NCI-H2227 treated with DMSO at 0.1 percent for 48 hours (cell line): ENCODE measurements around the gene NIN.
"Not testable (repeated sequence)": the region's sequence is repeated elsewhere in the genome, so short reads cannot be mapped to it uniquely, and the experiment has no call there.

ENCODE experiments used
- DNase-seq: peaks from one replicate; lab custom pipeline; 2025; lab: John Stamatoyannopoulos, UW

Gene NIN

GRCh38 chr14:50816395-50817047 lies 14.4 kb downstream of the NIN start:
- DNase-seq, result no peak

DNA sequence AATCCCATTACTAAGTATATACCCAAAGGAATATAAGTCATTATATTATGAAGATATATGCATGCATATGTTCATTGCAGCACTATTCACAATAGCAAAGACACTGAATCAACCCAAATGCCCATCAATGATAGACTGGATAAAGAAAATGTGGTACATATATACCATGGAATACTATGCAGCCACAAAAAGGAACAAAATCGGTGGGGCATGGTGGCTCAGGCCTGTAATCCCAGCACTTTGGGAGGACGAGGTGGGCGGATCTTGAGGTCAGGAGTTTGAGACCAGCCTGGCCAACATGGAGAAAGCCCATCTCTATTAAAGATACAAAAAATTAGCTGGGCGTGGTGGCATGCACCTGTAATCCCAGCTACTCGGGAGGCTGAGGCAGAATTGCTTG lies 15.4 kb downstream of the NIN start:
- not testable (repeated sequence) for DNase-seq

DNA sequence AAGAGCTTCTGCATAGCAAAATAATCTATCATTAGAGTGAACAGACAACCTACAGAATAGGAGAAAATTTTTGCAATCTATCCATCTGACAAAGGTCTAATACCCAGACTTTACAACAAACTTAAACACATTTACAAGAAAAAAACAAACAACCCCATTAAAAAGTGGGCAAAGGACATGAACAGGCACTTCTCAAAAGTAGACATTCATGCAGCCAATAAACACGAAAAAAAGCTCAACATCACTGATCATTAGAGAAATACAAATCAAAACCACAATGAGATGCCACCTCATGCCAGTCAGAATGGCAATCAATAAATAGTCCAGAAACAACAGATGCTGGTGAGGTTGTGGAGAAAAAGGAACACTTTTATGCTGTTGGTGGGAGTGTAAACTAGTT lies 15.9 kb downstream of the NIN start:
- DNase-seq, result not testable (repeated sequence)

DNA sequence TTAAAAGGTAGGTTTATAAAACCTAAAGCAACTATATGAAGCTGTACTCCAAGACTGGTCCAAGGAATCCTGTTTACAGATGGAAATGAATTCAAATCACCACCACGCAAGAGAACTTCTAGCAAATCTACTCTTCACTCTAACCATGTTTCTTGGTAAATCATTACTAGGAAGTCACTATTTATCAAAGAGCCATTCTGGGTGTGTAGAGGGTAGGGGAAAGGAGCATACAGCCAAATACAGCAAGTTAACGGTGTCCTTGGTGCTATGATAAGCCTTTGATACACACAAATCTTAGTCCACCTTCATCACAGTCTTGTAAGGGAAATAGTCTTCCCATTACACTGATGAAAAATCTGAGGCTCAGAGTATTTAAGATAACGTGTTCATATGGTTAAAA lies 16.8 kb downstream of the NIN start:
- no peak for DNase-seq

GRCh38 chr14:50813544-50813863 lies 17.5 kb downstream of the NIN start:
- DNase-seq, result no peak

DNA sequence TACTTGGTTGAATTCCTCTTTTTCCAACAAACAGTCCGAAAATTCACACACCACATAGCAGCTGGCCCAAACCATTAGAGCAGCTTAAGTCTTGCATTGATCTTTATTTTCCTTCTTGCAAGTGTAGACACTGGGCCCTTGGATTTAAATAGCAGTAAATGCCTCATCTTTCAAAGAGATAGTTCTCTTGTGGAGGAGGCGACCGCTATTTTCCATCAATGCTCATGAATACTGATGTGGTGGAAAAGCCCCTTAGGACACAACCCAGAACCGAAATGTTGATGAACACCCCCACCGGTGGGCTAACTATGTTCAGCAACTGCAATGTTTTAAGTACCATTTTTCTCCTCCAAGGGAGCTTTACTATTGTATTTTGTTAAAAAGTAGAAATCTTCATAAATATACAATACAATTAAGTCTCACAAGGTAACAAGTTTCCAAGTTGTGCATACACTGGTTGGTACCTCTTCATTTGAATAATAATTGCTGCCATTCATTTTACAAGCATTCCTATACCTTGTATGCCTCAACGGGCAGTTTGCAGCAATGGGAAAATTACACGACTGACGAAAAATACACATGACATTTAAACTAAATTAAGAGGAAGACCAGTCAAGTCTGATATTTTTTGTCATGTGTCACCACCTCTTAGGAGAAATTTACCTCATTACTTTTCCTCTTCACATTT lies 18.0 kb downstream of the NIN start:
- no peak for DNase-seq

- DNase-seq, result no peak
Measured at GRCh38 chr14:50812180-50812579, 18.8 kb downstream of the NIN start.

DNA sequence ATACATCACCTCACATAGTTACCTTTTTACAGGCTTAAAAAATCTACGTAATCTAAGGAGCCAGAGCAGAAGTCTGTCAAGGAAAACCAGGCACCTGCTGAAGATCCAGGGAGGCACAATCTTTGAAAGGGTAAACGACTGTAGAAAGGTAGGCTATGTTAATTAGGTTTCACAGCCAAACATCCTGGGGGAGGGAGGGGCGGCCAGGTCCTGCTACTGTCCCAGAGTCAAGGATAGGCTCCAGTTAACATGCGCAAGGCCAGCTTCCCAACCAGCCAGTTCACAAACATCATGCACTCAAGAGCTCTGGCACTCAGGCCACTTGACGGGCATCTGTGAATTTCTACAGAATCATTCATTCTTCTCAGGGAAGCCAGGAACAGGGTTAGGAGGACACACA lies 22.9 kb downstream of the NIN start:
- DNase-seq, result no peak

GRCh38 chr14:50806241-50806933 lies 24.6 kb downstream of the NIN start:
- peak; percentile 62 for DNase-seq

- no peak for DNase-seq
Measured at GRCh38 chr14:50805396-50805795, 25.6 kb downstream of the NIN start.

DNA sequence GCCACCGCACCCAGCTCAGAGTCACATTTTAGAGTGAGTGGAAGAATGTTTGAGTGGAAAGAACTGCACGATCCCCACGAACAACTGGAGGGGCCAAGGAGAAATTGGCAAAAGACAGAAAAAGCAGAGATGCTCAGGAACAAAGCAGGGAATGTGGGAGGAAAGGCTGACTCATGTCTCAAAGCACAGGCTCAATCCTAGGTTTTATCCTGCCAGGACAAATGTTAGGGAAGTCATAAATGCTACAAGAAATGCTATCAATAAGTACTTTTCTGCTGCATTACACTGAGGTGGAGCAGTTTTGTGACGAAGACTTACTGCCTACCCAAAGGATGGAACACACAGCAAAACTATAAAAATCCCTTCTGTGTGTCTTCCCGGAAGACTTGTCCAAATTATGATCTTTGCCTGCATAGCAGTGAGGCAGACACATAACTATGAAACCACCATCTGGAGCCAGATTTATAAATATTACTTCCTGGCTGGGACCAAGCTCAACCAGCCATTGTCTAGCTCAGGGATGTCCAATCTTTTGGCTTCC lies 26.7 kb downstream of the NIN start:
- no peak for DNase-seq

- no peak for DNase-seq
Measured at GRCh38 chr14:50801706-50802105, 29.3 kb downstream of the NIN start.

GRCh38 chr14:50800032-50800431 lies 30.9 kb downstream of the NIN start:
- DNase-seq, result no peak

- DNase-seq, result no peak
Measured at GRCh38 chr14:50798048-50798421, 32.9 kb downstream of the NIN start.

GRCh38 chr14:50797250-50798047 lies 33.5 kb downstream of the NIN start:
- DNase-seq, result no peak

- no peak for DNase-seq
Measured at GRCh38 chr14:50796390-50796789, 34.6 kb downstream of the NIN start.

- DNase-seq, result no peak
Measured at GRCh38 chr14:50795909-50796308, 35.1 kb downstream of the NIN start.

GRCh38 chr14:50795142-50795541 lies 35.8 kb downstream of the NIN start:
- no peak for DNase-seq

DNA sequence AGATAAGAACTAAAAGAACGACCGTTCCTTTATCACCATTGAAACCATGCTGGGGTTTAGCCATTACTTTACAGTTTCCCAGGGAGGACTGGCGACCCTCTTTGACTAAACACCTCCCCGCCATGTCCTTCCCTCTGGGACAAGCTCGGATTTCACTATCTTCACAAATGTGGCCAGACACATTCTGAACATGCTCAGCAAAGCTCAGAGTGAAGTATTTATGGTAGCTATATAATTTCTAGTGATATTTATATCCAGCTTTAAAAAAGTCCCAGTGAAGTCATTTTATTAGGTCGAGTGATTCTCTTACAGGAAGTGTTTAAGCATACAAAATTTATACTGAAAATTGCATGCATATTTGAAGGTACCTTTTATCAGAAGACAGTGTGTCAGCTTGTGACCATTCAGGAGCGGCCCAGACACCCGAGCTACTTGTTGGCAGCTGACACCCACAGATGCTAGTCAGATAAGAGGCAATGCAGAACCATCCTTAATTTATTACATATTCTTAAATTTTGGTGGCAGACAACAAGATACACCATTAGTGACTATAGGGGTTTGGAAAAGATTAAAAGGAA lies 36.8 kb downstream of the NIN start:
- DNase-seq, result no peak

- no peak for DNase-seq
Measured at GRCh38 chr14:50792634-50793068, 38.3 kb downstream of the NIN start.

DNA sequence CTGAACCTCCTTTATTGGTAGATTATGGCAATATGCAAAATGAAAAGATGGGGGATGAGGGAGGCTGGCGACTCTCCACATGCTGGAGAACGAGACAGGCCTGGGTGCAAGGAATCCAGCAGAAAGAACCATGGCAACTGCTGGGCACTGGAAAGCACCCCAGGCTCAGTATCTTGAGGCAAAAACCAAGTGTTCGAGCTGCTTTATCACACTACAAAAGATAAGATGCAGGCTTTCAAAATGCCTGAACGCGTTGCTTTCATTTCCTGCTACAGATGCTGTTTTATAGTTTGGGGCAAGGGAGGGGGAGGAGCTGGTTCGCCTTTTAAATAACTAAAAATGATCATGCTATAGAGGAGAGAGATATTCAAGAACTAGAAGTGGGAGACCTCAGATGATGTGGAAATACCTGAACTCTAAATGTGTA lies 38.9 kb downstream of the NIN start:
- DNase-seq, result no peak

DNA sequence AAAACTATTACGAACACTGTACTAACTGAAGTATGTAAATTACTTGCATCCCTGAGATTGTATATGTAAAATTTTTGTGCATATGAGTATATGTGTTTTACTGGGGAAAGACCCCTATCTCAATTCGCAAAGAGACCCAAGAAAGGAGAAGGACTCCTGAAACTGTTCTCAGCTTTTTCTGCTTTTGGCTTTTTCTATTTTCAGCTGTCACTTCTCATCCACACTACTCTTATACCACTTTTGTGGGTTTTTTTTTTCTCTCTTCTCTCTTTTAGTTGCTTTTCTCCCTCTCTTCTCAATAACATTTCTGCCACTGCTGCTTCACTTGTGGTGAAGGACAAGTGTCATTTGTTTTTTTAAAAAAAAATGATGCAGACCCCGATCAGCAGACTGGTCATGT lies 39.8 kb downstream of the NIN start:
- DNase-seq, result no peak
